IMR-90 (cell line): ENCODE data around the gene ZDHHC14. TPM values are rescaled to one million over a fixed set of nuclear protein-coding genes. Genes with fewer than 3 reads are reported as not detected.
"Not testable (repeated sequence)": the region's sequence is repeated elsewhere in the genome, so short reads cannot be mapped to it uniquely, and the experiment has no call there.

Source experiments
- ATAC-seq: fragments of 200-7000 bp; cut with Tn5 transposase; 2 replicates; pipeline ENCODE4 v1.9.1; 2020; ENCODE audit warnings: low read depth, mild to moderate bottlenecking, moderate library complexity
- BruUV-seq: library from RNA; stranded (reverse); fragments of 400-500 nt; replicated peaks from 2 replicates; lab custom pipeline; 2021; lab: Mats Ljungman, UMichigan
- CTCF ChIA-PET: fragments of 300-600 bp; formaldehyde crosslinking; extraction: SDS; loops from one replicate; lab custom pipeline; 2021; ENCODE audit warnings: antibody characterized with exemption; lab: Yijun Ruan, JAX
- POLR2A ChIA-PET: fragments of 300-600 bp; sonication (Branson Sonifier 250); formaldehyde crosslinking; loops from one replicate; lab custom pipeline; 2022; ENCODE audit warnings: antibody characterized with exemption; ENCODE audit not compliant: unreplicated experiment; lab: Charles Lee
- DNase-seq: peaks from one replicate; pipeline ENCODE4 v3.0.0; 2013
- H2AFZ ChIP-seq: replicated peaks from 2 replicates; pipeline ENCODE3; 2013; ENCODE audit warnings: low read length, mild to moderate bottlenecking; ENCODE audit not compliant: poor library complexity
- H2AK5ac ChIP-seq: 2 replicates; pipeline ENCODE4 v1.6.1; 2013; ENCODE audit warnings: low read depth, low read length, inconsistent platforms
- H2AK9ac ChIP-seq: replicated peaks from 2 replicates; pipeline ENCODE3; 2013; ENCODE audit warnings: mild to moderate bottlenecking, low read depth, low read length, moderate library complexity; ENCODE audit not compliant: poor library complexity
- H2BK120ac ChIP-seq: 2 replicates; pipeline ENCODE4 v1.6.1; 2013; ENCODE audit warnings: low read depth, low read length, inconsistent platforms
- H2BK15ac ChIP-seq: 3 replicates; pipeline ENCODE4 v1.6.1; 2013; ENCODE audit warnings: low read depth, low read length, inconsistent platforms
- H2BK20ac ChIP-seq: 2 replicates; pipeline ENCODE4 v1.6.1; 2013; ENCODE audit warnings: low read depth, mild to moderate bottlenecking, inconsistent platforms, low read length, moderate library complexity
- H2BK5ac ChIP-seq: 2 replicates; pipeline ENCODE4 v1.6.1; 2013; ENCODE audit warnings: mild to moderate bottlenecking, low read depth, low read length, inconsistent platforms; ENCODE audit not compliant: poor library complexity, severe bottlenecking
- H3K14ac ChIP-seq: replicated peaks from 2 replicates; pipeline ENCODE4 v1.6.1; 2013; ENCODE audit warnings: low read depth, low read length, inconsistent platforms
- H3K18ac ChIP-seq: 2 replicates; pipeline ENCODE4 v1.6.1; 2013; ENCODE audit warnings: low read depth, low read length, control low read depth
- H3K23ac ChIP-seq: 2 replicates; pipeline ENCODE4 v1.6.1; 2013; ENCODE audit warnings: low read depth, low read length, inconsistent platforms
- H3K27ac ChIP-seq: 2 replicates; pipeline ENCODE4 v1.5.1; 2013; ENCODE audit warnings: mild to moderate bottlenecking, control low read depth, low read length; ENCODE audit not compliant: insufficient read depth
- H3K27me3 ChIP-seq: 2 replicates; pipeline ENCODE4 v1.6.1; 2013; ENCODE audit warnings: low read length; ENCODE audit not compliant: control insufficient read depth, insufficient read depth
- H3K36me3 ChIP-seq: 2 replicates; pipeline ENCODE4 v1.6.1; 2013; ENCODE audit warnings: low read length, mixed read lengths; ENCODE audit not compliant: control insufficient read depth, insufficient read depth
- H3K4ac ChIP-seq: 2 replicates; pipeline ENCODE4 v1.6.1; 2013; ENCODE audit warnings: low read depth, low read length, inconsistent platforms
- H3K4me1 ChIP-seq: 2 replicates; pipeline ENCODE4 v1.6.1; 2013; ENCODE audit warnings: low read length, mixed read lengths; ENCODE audit not compliant: control insufficient read depth, insufficient read depth
- H3K4me2 ChIP-seq: 2 replicates; pipeline ENCODE4 v1.6.1; 2013; ENCODE audit warnings: low read depth, mild to moderate bottlenecking, control low read depth, low read length, moderate library complexity
- H3K4me3 ChIP-seq: 2 replicates; pipeline ENCODE4 v1.5.1; 2013; ENCODE audit warnings: low read depth, mild to moderate bottlenecking, control low read depth, low read length, moderate library complexity; ENCODE audit not compliant: insufficient read depth
- H3K56ac ChIP-seq: 2 replicates; pipeline ENCODE4 v1.6.1; 2013; ENCODE audit warnings: low read length, inconsistent platforms; ENCODE audit not compliant: insufficient read depth; ENCODE audit errors: extremely low read depth
- H3K79me1 ChIP-seq, 2 experiments: 2 replicates each; pipeline ENCODE4 v1.6.1; 2013; ENCODE audit warnings: low read length in 2 of 2, inconsistent platforms in 1 of 2, low read depth in 1 of 2
- H3K9ac ChIP-seq: 2 replicates; pipeline ENCODE4 v1.6.1; 2013; ENCODE audit warnings: low read depth, low read length, control low read depth
- H3K9me1 ChIP-seq: 2 replicates; pipeline ENCODE4 v1.6.1; 2013; ENCODE audit warnings: low read length, inconsistent platforms; ENCODE audit not compliant: insufficient read depth
- H3K9me3 ChIP-seq: 2 replicates; pipeline ENCODE4 v1.6.1; 2013; ENCODE audit warnings: low read length; ENCODE audit not compliant: control insufficient read depth, insufficient read depth
- H4K20me1 ChIP-seq: 2 replicates; pipeline ENCODE4 v1.6.1; 2013; ENCODE audit warnings: low read length, inconsistent platforms; ENCODE audit not compliant: insufficient read depth
- H4K5ac ChIP-seq: 2 replicates; pipeline ENCODE4 v1.6.1; 2013; ENCODE audit warnings: mild to moderate bottlenecking, low read depth, low read length, control low read depth
- H4K8ac ChIP-seq, 2 experiments: 2 replicates each; pipeline ENCODE4 v1.6.1; 2013; ENCODE audit warnings: low read depth in 2 of 2, low read length in 2 of 2, control low read depth in 1 of 2, inconsistent platforms in 1 of 2
- H4K91ac ChIP-seq: 2 replicates; pipeline ENCODE4 v1.6.1; 2013; ENCODE audit warnings: low read depth, low read length, inconsistent platforms; ENCODE audit not compliant: insufficient read depth
- WGBS, 2 experiments: methylation state at CpG; one replicate each; pipeline versions ENCODE4 v1.1.5 to v1.1.7; 2013; ENCODE audit warnings: missing lambda C conversion rate in 2 of 2; ENCODE audit not compliant: insufficient read length in 1 of 2; ENCODE audit errors: extremely low coverage in 2 of 2; 5-methylcytosine and 5-hydroxymethylcytosine counted together
- dilution Hi-C: fragments of 300-500 bp; cut with HindIII; formaldehyde crosslinking; loops from one replicate; pipeline ENCODE4 v1.14.3; 2018; ENCODE audit warnings: low sequenced_read_pairs; ENCODE audit not compliant: unreplicated experiment
- in situ Hi-C: fragments of 300-500 bp; cut with MboI; formaldehyde crosslinking; loops from 3 replicates; pipeline ENCODE4 v1.14.3; 2019; ENCODE audit warnings: low sequenced_read_pairs, inconsistent platforms, mixed read lengths
- intact Hi-C: fragments of 100-400 bp; cut with micrococcal nuclease; formaldehyde crosslinking; loops from 2 replicates; pipeline ENCODE4 v1.10.0; 2022
- polyA plus RNA-seq, 3 experiments: library from polyadenylated mRNA; depleted of rRNA; stranded (reverse); fragments of >200 nt; gene quantifications; 2 replicates each; pipeline ENCODE4 v1.2.3, GENCODE V29; 2012; ENCODE audit warnings: low replicate concordance in 1 of 3
- total RNA-seq: library from RNA; depleted of rRNA; stranded (reverse); fragments of >200 nt; gene quantifications from 2 replicates; pipeline ENCODE4 v1.2.3, GENCODE V29; 2012

Gene ZDHHC14
- total and polyA plus RNA-seq, 2 of the 4 experiments (the other 2 are of a cell fraction) = 0.90 to 2.0 TPM

DNA sequence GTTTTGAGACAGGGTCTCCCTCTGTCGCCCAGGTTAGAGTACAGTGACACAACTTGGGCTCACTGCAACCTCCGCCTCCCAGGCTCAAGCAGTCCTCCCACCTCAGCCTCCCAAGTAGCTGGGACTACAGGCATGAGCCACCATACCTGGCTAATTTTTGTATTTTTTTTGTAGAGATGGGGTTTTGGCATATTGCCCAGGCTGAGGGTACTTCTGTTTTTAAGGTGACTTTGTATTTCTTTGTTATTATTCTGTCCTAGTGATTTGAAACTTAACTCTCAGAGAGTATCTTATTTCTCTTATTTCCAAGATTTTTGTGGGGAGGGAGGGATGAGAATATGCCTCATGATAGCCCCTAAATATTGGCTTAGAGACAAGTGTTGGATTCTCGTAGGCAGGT, 43.7 kb upstream of the ZDHHC14 start:
- dilution Hi-C loops, H2AK9ac ChIP-seq, H2AFZ ChIP-seq, H3K14ac ChIP-seq, H3K9me1 ChIP-seq, intact Hi-C loops, H3K18ac ChIP-seq, H3K4me2 ChIP-seq, BruUV-seq, H2BK5ac ChIP-seq, H3K4ac ChIP-seq, H3K79me1 ChIP-seq, POLR2A ChIA-PET, H3K36me3 ChIP-seq, in situ Hi-C loops, ATAC-seq, H4K91ac ChIP-seq, H4K20me1 ChIP-seq, H2BK15ac ChIP-seq, H4K8ac ChIP-seq, H2BK120ac ChIP-seq, H3K4me1 ChIP-seq, H2BK20ac ChIP-seq, H3K23ac ChIP-seq, DNase-seq, H3K56ac ChIP-seq, H3K4me3 ChIP-seq, H2AK5ac ChIP-seq, H3K9me3 ChIP-seq, H3K9ac ChIP-seq, H3K27ac ChIP-seq, H4K5ac ChIP-seq: not testable (repeated sequence)
- peaks cover 18% of the 10 kb centered on the region; the same call in 1 of the 2 replicates for H3K27me3 ChIP-seq
- no CpG with 5 or more reads among the region's 3 CpGs for WGBS, 2 experiments
- CTCF ChIA-PET = interaction anchor here (1.9 kb wide), 1 partner anchor 23 kb away, joined by 6 read pairs; no protein-coding TSS in a partner anchor
